IgD-negative memory B cell (primary cell): ENCODE data around the gene ACKR3. TPM values are rescaled to one million over a fixed set of nuclear protein-coding genes. Genes with fewer than 3 reads are reported as not detected.

Experiments used
- H3K27ac Mint-ChIP-seq, 3 donors: one replicate each; pipeline ENCODE4 v1.8.0; 2020 to 2022; ENCODE audit warnings: mild to moderate bottlenecking in 3 of 3, mixed read lengths in 3 of 3, moderate library complexity in 1 of 3
- H3K27me3 Mint-ChIP-seq: one replicate; pipeline ENCODE4 v1.8.0; 2021; ENCODE audit warnings: mixed read lengths
- H3K36me3 Mint-ChIP-seq: one replicate; pipeline ENCODE4 v1.8.0; 2020; ENCODE audit warnings: mild to moderate bottlenecking, mixed read lengths
- H3K4me1 Mint-ChIP-seq, 3 donors: one replicate each; pipeline ENCODE4 v1.8.0; 2020 to 2022; ENCODE audit warnings: mixed read lengths in 3 of 3, mild to moderate bottlenecking in 1 of 3
- H3K4me3 Mint-ChIP-seq, 4 donors: one replicate each; pipeline ENCODE4 v1.8.0; 2020 to 2022; ENCODE audit warnings: mild to moderate bottlenecking in 4 of 4, mixed read lengths in 4 of 4, moderate library complexity in 3 of 4
- H3K9me3 Mint-ChIP-seq, 3 donors: one replicate each; pipeline ENCODE4 v1.8.0; 2020 to 2021; ENCODE audit warnings: mixed read lengths in 3 of 3, mild to moderate bottlenecking in 1 of 3
- polyA plus RNA-seq: library from polyadenylated mRNA; unstranded; fragments of 300-500 nt; fragmentation: Illumina TruSeq; gene quantifications from one replicate; pipeline ENCODE4 v1.2.3, GENCODE V29; 2021

Gene ACKR3
- 1.4 TPM for polyA plus RNA-seq

- Mint-ChIP-seq H3K9me3 (no peaks in the 10 kb centered on the region), H3K4me3 (peak within 1 kb of the TSS; percentile 71 to 96 (median 88)), H3K36me3 (no peaks in the 10 kb centered on the region), H3K4me1 (peaks cover 21 to 30% (median 23%) of the 10 kb centered on the region in 3 donors), H3K27me3 (peaks cover 3% of the 10 kb centered on the region), H3K27ac (peak within 1 kb of the TSS; percentile 10 to 90 (median 89))
Observed at GRCh38 chr2:236569573-236569973, at the start of gene ACKR3. TSS of gene ACKR3 (plus strand) at chr2:236569825. CDS start at chr2:236580466, 10,641 bp downstream.

- Mint-ChIP-seq H3K27me3 (peaks cover 11% of the 10 kb centered on the region), H3K27ac (no peak overlapping the region), H3K9me3 (no peaks in the 10 kb centered on the region), H3K4me3 (no peak overlapping the region), H3K36me3 (no peaks in the 10 kb centered on the region), H3K4me1 (peaks cover 0 to 10% (median 8%) of the 10 kb centered on the region in 3 donors)
Observed at GRCh38 chr2:236521556-236521955, 48.1 kb upstream of the ACKR3 start.

GRCh38 chr2:236523249-236523648 is 46.4 kb upstream of the ACKR3 start:
- Mint-ChIP-seq H3K9me3 (no peaks in the 10 kb centered on the region), H3K27me3 (peaks cover 14% of the 10 kb centered on the region), H3K4me1 (peaks cover 0 to 2% (median 1%) of the 10 kb centered on the region in 3 donors), H3K36me3 (no peaks in the 10 kb centered on the region), H3K27ac (no peak overlapping the region), H3K4me3 (no peak overlapping the region)

- H3K4me3 Mint-ChIP-seq = no peak overlapping the region
Observed at GRCh38 chr2:236525411-236525997, 44.1 kb upstream of the ACKR3 start.

GRCh38 chr2:236526455-236527158 is 43.0 kb upstream of the ACKR3 start:
- Mint-ChIP-seq H3K4me1 (peaks cover 0 to 2% (median 1%) of the 10 kb centered on the region in 3 donors), H3K27me3 (peaks cover 12% of the 10 kb centered on the region), H3K36me3 (no peaks in the 10 kb centered on the region), H3K27ac (peak overlapping the region in 1 of 3 donors; percentile 39), H3K9me3 (no peaks in the 10 kb centered on the region), H3K4me3 (no peak overlapping the region)

More at GRCh38 chr2:236525411-236525997, 44.1 kb upstream of the ACKR3 start:
- Mint-ChIP-seq H3K36me3 (no peaks in the 10 kb centered on the region), H3K4me1 (peaks cover 0 to 2% (median 1%) of the 10 kb centered on the region in 3 donors), H3K27ac (no peak overlapping the region), H3K27me3 (peaks cover 14% of the 10 kb centered on the region), H3K9me3 (no peaks in the 10 kb centered on the region)

- Mint-ChIP-seq H3K4me3 (no peak overlapping the region), H3K4me1 (peaks cover 0 to 1% (median 0%) of the 10 kb centered on the region in 3 donors), H3K27me3 (peaks cover 12% of the 10 kb centered on the region), H3K36me3 (no peaks in the 10 kb centered on the region), H3K27ac (peak overlapping the region in 1 of 3 donors; percentile 39), H3K9me3 (no peaks in the 10 kb centered on the region)
Observed at GRCh38 chr2:236527159-236527630, 42.4 kb upstream of the ACKR3 start.

GRCh38 chr2:236529606-236530005 is 40.0 kb upstream of the ACKR3 start:
- peaks cover 12% of the 10 kb centered on the region for H3K27me3 Mint-ChIP-seq
- H3K36me3 Mint-ChIP-seq = no peaks in the 10 kb centered on the region
- no peak overlapping the region for H3K27ac Mint-ChIP-seq

GRCh38 chr2:236530512-236530911 is 39.1 kb upstream of the ACKR3 start:
- Mint-ChIP-seq H3K4me1 (peaks cover 0 to 3% (median 0%) of the 10 kb centered on the region in 3 donors), H3K4me3 (no peak overlapping the region), H3K36me3 (no peaks in the 10 kb centered on the region), H3K27ac (no peak overlapping the region), H3K9me3 (no peaks in the 10 kb centered on the region), H3K27me3 (peaks cover 5% of the 10 kb centered on the region)

More at GRCh38 chr2:236529606-236530005, 40.0 kb upstream of the ACKR3 start:
- Mint-ChIP-seq H3K4me3 (no peak overlapping the region), H3K9me3 (no peaks in the 10 kb centered on the region), H3K4me1 (peaks cover 0 to 3% (median 0%) of the 10 kb centered on the region in 3 donors)

GRCh38 chr2:236531195-236531594 is 38.4 kb upstream of the ACKR3 start:
- H3K9me3 Mint-ChIP-seq = no peaks in the 10 kb centered on the region
- H3K4me3 Mint-ChIP-seq = no peak overlapping the region
- H3K36me3 Mint-ChIP-seq = no peaks in the 10 kb centered on the region
- H3K27me3 Mint-ChIP-seq = peaks cover 3% of the 10 kb centered on the region
- peaks cover 0 to 4% (median 3%) of the 10 kb centered on the region in 3 donors for H3K4me1 Mint-ChIP-seq
- H3K27ac Mint-ChIP-seq = no peak overlapping the region

GRCh38 chr2:236531996-236532395 is 37.6 kb upstream of the ACKR3 start:
- H3K27ac Mint-ChIP-seq = no peak overlapping the region
- peaks cover 3% of the 10 kb centered on the region for H3K27me3 Mint-ChIP-seq
- no peaks in the 10 kb centered on the region for H3K9me3 Mint-ChIP-seq
- H3K4me3 Mint-ChIP-seq = no peak overlapping the region
- H3K4me1 Mint-ChIP-seq = peaks cover 7 to 12% (median 10%) of the 10 kb centered on the region in 3 donors
- H3K36me3 Mint-ChIP-seq = no peaks in the 10 kb centered on the region

GRCh38 chr2:236533343-236533742 is 36.3 kb upstream of the ACKR3 start:
- no peaks in the 10 kb centered on the region for H3K36me3 Mint-ChIP-seq
- H3K4me3 Mint-ChIP-seq = no peak overlapping the region
- H3K27ac Mint-ChIP-seq = no peak overlapping the region
- no peaks in the 10 kb centered on the region for H3K27me3 Mint-ChIP-seq
- peaks cover 19 to 25% (median 20%) of the 10 kb centered on the region in 3 donors for H3K4me1 Mint-ChIP-seq
- no peaks in the 10 kb centered on the region for H3K9me3 Mint-ChIP-seq

- no peak overlapping the region for H3K27ac Mint-ChIP-seq
- no peak overlapping the region for H3K4me3 Mint-ChIP-seq
- H3K4me1 Mint-ChIP-seq = peaks cover 21 to 36% (median 25%) of the 10 kb centered on the region in 3 donors
- no peaks in the 10 kb centered on the region for H3K27me3 Mint-ChIP-seq
- peaks cover 0 to 2% (median 0%) of the 10 kb centered on the region in 3 donors for H3K9me3 Mint-ChIP-seq
- no peaks in the 10 kb centered on the region for H3K36me3 Mint-ChIP-seq
Observed at GRCh38 chr2:236535024-236535423, 34.6 kb upstream of the ACKR3 start.

GRCh38 chr2:236536727-236537398 is 32.8 kb upstream of the ACKR3 start:
- Mint-ChIP-seq H3K9me3 (peaks cover 2 to 4% (median 2%) of the 10 kb centered on the region in 3 donors), H3K4me1 (peaks cover 25 to 35% (median 25%) of the 10 kb centered on the region in 3 donors), H3K4me3 (peak overlapping the region; percentile 65 to 85 (median 76)), H3K27me3 (no peaks in the 10 kb centered on the region), H3K27ac (peak overlapping the region; percentile 17 to 93 (median 80)), H3K36me3 (no peaks in the 10 kb centered on the region)

- peak overlapping the region; percentile 69 to 85 (median 76) for H3K4me3 Mint-ChIP-seq
- no peaks in the 10 kb centered on the region for H3K36me3 Mint-ChIP-seq
- peaks cover 2 to 5% (median 5%) of the 10 kb centered on the region in 3 donors for H3K9me3 Mint-ChIP-seq
- H3K4me1 Mint-ChIP-seq = peaks cover 30 to 37% (median 31%) of the 10 kb centered on the region in 3 donors
- H3K27me3 Mint-ChIP-seq = no peaks in the 10 kb centered on the region
- H3K27ac Mint-ChIP-seq = peak overlapping the region in 1 of 3 donors; percentile 21
Observed at GRCh38 chr2:236538242-236538641, 31.4 kb upstream of the ACKR3 start.
